Fibroblast of gingiva (primary cell): Measurements from ENCODE around the gene AP4M1.

Experiments used
- DNase-seq: peaks from one replicate; pipeline ENCODE4 v3.0.0-alpha.2; 2011; ENCODE audit warnings: low read depth

Gene AP4M1

GRCh38 chr7:100087055-100087750 lies 14.2 kb upstream of the AP4M1 start:
- DNase-seq = peak; percentile 91

- DNase-seq = no peak
Measured at GRCh38 chr7:100088095-100088620, 13.3 kb upstream of the AP4M1 start.

- DNase-seq = peak; percentile 79
Measured at GRCh38 chr7:100088621-100089457, 12.6 kb upstream of the AP4M1 start, which contains the start of gene COPS6. Gene COPS6 (plus strand): TSS chr7:100088969. CDS start chr7:100088991, 22 bp downstream.

- no peak for DNase-seq
Measured at GRCh38 chr7:100089458-100090196, 11.8 kb upstream of the AP4M1 start.

- no peak for DNase-seq
Measured at GRCh38 chr7:100090527-100091410, 10.7 kb upstream of the AP4M1 start.

GRCh38 chr7:100091411-100092181 lies 9.8 kb upstream of the AP4M1 start:
- no peak for DNase-seq

- no peak for DNase-seq
Measured at GRCh38 chr7:100093054-100093453, 8.4 kb upstream of the AP4M1 start.

GRCh38 chr7:100093498-100093897 lies 7.9 kb upstream of the AP4M1 start:
- DNase-seq = no peak

- no peak for DNase-seq
Measured at GRCh38 chr7:100093925-100094486, 7.4 kb upstream of the AP4M1 start.

GRCh38 chr7:100095289-100095688 lies 6.2 kb upstream of the AP4M1 start:
- DNase-seq = no peak

- no peak for DNase-seq
Measured at GRCh38 chr7:100095704-100096103, 5.7 kb upstream of the AP4M1 start.

- no peak for DNase-seq
Measured at GRCh38 chr7:100098913-100099312, 2.5 kb upstream of the AP4M1 start.

GRCh38 chr7:100099452-100099851 lies 2.0 kb upstream of the AP4M1 start:
- no peak for DNase-seq

- DNase-seq = peak; percentile 100
Measured at GRCh38 chr7:100100420-100101015, 925 bp upstream of the AP4M1 start.

- no peak for DNase-seq
Measured at GRCh38 chr7:100102950-100103840, 1.8 kb downstream of the AP4M1 start.

- DNase-seq = no peak
Measured at GRCh38 chr7:100105534-100105933, 4.1 kb downstream of the AP4M1 start.

GRCh38 chr7:100106633-100107032 lies 5.2 kb downstream of the AP4M1 start:
- no peak for DNase-seq

GRCh38 chr7:100107125-100107737 lies 5.8 kb downstream of the AP4M1 start:
- DNase-seq = no peak
